Cardiac fibroblast (primary cell): ENCODE measurements around the gene AP3B2.

ENCODE experiments used
- DNase-seq, 2 donors: peaks; one replicate each; pipeline versions ENCODE4 v3.0.0 to v3.0.0-alpha.2; 2010; ENCODE audit warnings: low read depth in 2 of 2
- H3K4me3 ChIP-seq, 2 donors: replicated peaks in 1 of 2; 1 replicate in 1 of 2; 2 replicates in 1 of 2; pipeline ENCODE4 v1.5.1; 2011; ENCODE audit warnings: low read depth in 2 of 2, low read length in 2 of 2, mild to moderate bottlenecking in 2 of 2, moderate library complexity in 1 of 2
- CTCF ChIP-seq: IDR thresholded peaks from one replicate; pipeline ENCODE4 v1.5.1; 2011; ENCODE audit warnings: low read depth, mild to moderate bottlenecking, low read length, inconsistent platforms

The AP3B2 gene

GRCh38 chr15:82681371-82681770, 28.3 kb downstream of the AP3B2 start:
- no peak for DNase-seq
- H3K4me3 ChIP-seq, result no peak overlapping the region
- TF ChIP-seq CTCF, result no peak

- no peak for DNase-seq
- TF ChIP-seq CTCF, result no peak
- H3K4me3 ChIP-seq, result no peak overlapping the region
Measured at GRCh38 chr15:82680200-82681102, 29.2 kb downstream of the AP3B2 start.

GRCh38 chr15:82679626-82680199, 30.0 kb downstream of the AP3B2 start:
- DNase-seq, result no peak
- H3K4me3 ChIP-seq, result no peak overlapping the region
- no peak for TF ChIP-seq CTCF

GRCh38 chr15:82677720-82678323, 31.9 kb downstream of the AP3B2 start:
- no peak for TF ChIP-seq CTCF
- no peak overlapping the region for H3K4me3 ChIP-seq
- no peak for DNase-seq

GRCh38 chr15:82674873-82675272, 34.8 kb downstream of the AP3B2 start:
- TF ChIP-seq CTCF, result no peak
- H3K4me3 ChIP-seq, result no peak overlapping the region
- no peak for DNase-seq

- no peak for TF ChIP-seq CTCF
- DNase-seq, result no peak
- no peak overlapping the region for H3K4me3 ChIP-seq
Measured at GRCh38 chr15:82670699-82671098, 39.0 kb downstream of the AP3B2 start.
